NCI-H2107 (cell line): ENCODE data around the gene WDR5B.
"Not testable (repeated sequence)": the region's sequence is repeated elsewhere in the genome, so short reads cannot be mapped to it uniquely, and the experiment has no call there.

Experiments
- DNase-seq: peaks from one replicate; lab custom pipeline; 2025; lab: John Stamatoyannopoulos, UW

Gene WDR5B

GRCh38 chr3:122415762-122416654 is at the start of gene WDR5B:
WDR5B (minus strand) TSS chr3:122416062; CDS start chr3:122415528, 534 bp downstream.
- no peak for DNase-seq

DNA sequence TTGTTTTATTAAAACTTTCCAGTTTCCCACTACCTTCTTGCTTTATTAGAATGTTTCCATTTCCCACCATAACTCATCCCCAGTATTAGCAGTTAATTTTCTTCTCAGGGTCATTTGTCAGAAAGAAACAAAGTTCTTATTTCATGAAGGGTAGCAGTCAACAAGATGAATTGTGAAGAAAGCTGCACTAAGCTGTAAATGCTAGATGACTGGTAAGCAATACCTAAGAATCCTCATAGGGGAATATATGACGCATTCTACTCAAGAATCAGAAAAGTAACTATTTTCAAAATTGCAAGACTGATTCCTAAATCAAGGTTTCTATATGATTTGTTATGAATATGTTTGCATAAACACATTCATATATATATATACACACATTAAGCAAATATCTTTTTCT is 48.8 kb upstream of the WDR5B start:
- no peak for DNase-seq

DNA sequence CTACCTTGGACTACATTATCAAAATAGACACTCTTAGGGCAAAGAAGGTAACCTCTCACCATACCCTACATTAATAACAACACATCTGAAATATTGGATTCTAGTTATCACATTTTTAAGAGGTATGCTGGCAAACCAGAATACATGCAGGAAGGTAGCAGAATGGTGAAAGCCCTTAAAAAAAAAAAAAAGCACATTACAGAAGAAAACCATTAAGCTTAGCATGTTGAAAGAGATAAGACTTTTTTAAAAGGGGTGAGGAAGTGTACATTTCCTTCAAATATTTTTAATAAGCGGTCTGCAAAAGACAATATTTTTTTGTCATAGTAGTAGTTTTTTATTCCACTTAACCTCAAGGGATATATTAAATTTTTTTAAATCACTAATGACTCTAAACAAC is 46.5 kb upstream of the WDR5B start:
- DNase-seq, result no peak

- no peak for DNase-seq
Observed at GRCh38 chr3:122461806-122462205, 45.9 kb upstream of the WDR5B start.

DNA sequence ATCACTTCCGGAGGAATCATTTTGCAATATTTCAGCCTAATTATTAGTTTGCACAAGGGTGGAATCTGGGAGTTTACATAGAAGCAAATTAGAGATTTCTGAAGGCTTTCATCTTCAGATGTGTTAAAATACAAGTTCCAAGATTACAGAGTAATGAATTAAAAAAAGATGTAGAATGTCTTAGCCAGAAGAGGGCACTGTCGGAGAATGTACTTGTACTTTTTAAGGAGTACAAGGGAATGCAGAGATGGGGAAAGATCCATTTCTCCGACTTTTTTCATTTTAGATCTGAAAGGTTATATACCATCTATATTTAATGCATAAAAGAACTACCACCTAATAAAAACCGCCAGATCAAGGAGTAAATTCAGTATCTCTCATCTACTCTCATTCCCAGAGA is 43.1 kb upstream of the WDR5B start:
- DNase-seq, result no peak

DNA sequence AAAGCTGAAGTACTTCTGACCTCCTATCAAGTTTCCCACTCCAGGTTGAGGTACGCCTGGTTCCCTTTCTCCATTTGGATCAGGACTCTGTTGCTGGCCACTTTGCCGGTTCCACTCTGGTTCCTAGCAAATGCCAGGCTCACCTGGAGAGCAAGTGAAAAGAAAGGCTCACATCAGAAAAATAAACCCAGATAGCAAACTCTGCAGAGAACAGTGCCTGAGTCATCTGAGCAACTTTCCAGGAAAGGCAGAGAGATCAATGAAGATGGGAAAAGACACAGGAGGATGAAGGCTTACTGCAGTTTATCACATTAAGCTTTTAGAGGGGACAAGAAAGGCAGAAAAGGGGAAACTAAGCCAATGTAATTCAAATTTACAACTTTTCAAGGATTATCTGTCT is 41.8 kb upstream of the WDR5B start:
- DNase-seq, result no peak

GRCh38 chr3:122456074-122456473 is 40.2 kb upstream of the WDR5B start:
- no peak for DNase-seq

DNA sequence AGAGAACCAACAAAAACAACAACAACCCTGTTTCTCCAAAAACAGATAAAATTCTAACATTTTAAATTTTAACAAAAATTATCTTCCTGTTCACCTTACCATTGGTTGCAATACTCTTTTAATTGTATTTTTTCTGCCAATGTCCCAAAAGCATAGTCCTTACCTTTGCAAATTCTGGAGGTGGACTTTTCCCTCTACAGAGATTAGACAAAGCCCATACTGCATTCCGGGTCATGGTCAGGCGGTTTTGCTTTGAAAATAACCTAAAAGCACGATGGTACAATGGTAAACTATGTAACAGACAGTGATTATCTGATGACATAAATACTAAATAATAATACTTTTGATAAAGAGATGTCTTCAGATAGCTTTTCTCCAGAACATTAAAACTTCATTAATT is 35.5 kb upstream of the WDR5B start:
- DNase-seq, result no peak

DNA sequence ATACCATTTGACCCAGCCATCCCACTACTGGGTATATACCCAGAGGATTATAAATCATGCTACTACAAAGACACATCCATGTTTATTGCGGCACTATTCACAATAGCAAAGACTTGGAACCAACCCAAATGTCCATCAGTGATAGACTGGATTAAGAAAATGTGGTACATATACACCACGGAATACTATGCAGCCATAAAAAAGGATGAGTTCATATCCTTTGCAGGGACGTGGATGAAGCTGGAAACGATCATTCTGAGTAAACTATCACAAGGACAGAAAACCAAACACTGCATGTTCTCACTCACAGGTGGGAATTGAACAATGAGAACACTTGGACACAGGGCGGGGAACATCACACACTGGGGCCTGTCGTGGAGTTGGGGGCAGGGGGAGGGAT is 32.4 kb upstream of the WDR5B start:
- DNase-seq, result not testable (repeated sequence)

DNA sequence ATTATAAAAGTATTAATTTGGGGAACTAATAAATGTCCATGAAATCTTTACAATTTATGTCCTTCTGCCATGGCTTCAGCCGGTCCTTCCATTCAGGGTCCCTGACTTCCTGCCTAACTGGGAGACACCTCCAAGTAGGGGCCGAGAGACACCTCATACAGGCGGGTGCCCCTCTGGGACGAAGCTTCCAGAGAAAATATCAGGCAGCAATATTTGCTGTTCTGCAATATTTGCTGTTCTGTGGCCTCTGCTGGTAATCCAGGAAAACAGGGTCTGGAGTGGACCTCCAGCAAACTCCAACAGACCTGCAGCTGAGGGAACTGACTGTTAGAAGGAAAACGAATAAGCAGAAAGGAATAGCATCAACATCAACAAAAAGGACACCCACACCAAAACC is 28.6 kb upstream of the WDR5B start:
- DNase-seq, result not testable (repeated sequence)

- not testable (repeated sequence) for DNase-seq
Observed at GRCh38 chr3:122443762-122444490, 28.1 kb upstream of the WDR5B start.

DNA sequence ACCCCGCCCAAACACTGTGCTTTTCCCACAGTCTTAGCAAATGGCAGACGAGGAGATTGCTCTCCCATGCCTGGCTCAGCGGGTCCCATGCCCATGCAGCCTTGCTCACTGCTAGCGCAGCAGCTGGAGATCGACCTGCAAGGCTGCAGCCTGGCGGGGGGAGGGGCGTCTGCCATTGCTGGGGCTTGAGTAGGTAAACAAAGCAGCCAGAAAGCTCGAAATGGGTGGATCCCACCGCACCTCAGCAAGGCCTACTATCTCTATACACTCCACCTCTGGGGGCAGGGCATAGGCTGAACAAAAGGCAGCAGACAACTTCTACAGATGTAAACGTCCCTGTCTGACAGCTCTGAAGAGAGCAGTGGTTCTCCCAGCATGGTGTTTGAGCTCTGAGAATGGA is 27.2 kb upstream of the WDR5B start:
- DNase-seq, result no peak

DNA sequence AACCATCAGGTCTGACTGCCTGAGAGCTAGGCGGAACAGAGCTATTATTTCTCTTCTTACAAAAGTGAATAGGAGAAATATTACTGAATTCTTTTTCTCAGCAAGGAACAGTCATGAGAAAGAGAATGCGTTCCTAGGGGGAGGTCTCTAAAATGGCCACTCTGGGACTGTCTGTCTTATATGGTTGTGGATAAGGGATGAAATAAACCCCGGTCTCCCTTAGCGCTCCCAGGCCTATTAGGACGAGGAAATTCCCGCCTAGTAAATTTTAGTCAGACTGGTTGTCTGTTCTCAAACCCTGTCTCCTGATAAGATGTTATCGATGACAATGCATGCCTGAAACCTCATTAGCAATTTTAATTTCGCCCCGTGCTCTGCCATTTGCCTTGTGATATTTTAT is 20.1 kb upstream of the WDR5B start:
- no peak for DNase-seq

- DNase-seq, result no peak
Observed at GRCh38 chr3:122430371-122430770, 14.5 kb upstream of the WDR5B start.

- no peak for DNase-seq
Observed at GRCh38 chr3:122427857-122428471, 12.1 kb upstream of the WDR5B start.

DNA sequence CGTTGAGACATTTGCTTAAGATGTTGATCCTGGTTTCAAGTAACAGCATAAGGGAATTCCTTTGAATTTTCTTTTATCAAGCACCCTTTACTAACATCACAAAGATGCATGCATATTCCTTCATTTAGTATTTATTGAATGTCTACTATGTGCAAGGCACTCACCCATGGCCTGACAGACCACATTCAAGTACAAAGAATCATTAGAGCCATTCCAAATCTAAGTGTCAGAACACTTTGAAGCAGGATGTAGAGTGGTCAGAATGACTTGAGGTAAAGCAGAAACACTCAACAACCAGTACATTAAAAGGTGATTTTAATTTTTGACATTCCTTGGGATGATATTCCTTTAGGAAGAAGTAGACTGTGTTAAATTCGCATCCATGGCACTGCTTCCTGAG is 6.0 kb upstream of the WDR5B start:
- DNase-seq, result no peak

GRCh38 chr3:122421101-122421500 is 5.2 kb upstream of the WDR5B start:
- no peak for DNase-seq

- no peak for DNase-seq
Observed at GRCh38 chr3:122416966-122417365, 1.1 kb upstream of the WDR5B start.

- DNase-seq, result no peak
Observed at GRCh38 chr3:122415104-122415744, 638 bp downstream of the WDR5B start.

DNA sequence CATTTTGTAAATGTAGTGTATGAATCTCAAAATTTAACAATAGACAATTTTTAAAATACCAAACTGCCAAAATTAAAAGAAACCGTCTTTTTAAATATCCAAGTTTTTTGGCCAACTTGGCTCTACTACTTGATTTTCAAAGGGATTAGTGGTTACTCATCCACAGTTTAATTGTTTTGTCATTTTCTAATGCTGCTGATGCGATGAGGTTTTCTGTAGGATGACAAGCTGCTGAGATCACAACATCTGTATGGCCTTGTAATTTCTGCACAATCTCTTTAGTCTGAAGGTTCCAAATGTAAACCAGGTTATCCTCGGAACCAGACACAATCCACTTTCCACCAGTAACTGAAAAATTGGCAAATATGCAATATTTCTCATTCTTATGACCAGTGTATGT is 1.5 kb downstream of the WDR5B start:
- no peak for DNase-seq

- DNase-seq, result no peak
Observed at GRCh38 chr3:122410639-122411038, 5.2 kb downstream of the WDR5B start.

DNA sequence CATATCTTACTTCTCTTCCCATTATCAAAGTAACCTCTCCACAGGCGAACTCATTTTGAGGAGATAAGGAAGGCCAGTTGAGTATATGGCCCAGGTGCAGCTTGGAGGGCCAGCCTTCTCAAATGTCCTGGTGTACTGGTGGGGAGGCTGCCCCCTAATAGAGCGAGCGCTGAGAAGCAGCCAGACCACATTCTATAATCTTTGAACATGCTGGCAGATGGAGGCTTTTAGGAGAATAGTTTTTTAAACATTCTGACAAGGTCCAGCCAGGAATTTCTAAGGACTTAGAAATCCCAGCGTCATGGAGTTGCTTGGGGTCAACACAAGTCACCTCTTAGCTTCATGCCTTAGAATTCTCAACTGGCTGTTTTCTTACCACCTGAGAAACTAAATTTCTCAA is 5.8 kb downstream of the WDR5B start:
- DNase-seq, result no peak
